GM21529 (cell line): Measurements from ENCODE around the gene MLLT6.

Source experiments
- ATAC-seq: cut with Tn5 transposase; IDR thresholded peaks from one replicate; pipeline ENCODE4 v1.9.1; 2021; ENCODE audit not compliant: unreplicated experiment

The MLLT6 gene

DNA sequence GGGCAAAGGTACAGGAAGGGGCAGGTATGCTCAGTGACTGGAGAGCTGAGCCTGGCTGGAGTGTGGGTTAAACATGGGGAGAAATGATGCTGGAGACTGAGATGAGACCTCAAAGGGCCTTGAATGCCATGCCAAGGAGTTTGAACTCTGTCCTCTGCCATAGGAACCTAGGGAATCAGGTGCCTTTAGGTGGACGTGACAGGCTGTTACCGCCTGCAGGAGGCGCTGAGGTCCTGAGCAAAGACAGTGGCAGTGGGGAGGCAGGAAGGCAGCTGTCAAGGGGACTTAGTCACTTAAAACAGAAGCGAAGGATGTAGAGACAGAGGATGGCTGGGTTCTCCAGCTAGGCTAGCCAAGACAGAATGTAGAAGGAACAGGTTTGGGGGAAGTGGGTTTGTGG lies 56.5 kb downstream of the MLLT6 start:
- ATAC-seq = no peak

DNA sequence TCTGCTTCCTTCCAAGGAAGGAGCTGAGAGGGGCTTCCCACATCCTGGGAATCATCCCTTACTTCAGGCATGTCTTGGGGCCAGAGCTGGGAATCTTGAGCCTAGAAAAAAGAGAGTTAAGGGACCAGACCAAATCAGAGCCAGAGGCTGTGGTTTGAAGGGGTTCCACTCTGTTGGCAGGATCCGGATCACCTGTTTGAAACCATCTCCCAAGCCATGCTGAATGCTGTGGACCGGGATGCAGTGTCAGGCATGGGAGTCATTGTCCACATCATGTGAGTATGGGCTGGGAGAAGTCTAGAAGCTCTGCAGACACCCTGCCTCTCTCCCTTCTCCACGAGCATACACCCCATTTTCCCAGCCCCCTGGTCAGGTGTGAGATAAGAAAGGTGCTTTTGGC lies 57.2 kb downstream of the MLLT6 start:
- no peak for ATAC-seq

DNA sequence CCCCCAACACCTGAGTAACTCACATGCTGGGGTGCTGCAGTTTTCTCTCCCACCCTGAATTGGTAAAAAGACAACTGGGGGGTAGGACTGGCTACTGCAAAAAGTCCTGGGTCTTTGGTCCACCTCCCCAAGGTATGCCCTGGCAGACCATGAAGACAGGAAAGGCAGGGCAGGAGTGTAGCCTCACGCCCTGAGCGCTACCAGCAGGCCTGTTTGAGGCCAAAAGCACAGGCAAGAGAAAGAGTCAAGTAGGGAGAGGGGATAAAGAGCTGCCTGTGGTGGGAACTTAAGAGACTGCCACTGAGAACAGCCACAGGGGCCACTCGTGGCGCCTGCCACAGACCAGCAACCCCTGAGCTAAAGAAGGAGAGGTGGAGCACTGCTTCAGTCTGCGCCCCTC lies 61.3 kb downstream of the MLLT6 start:
- no peak for ATAC-seq

DNA sequence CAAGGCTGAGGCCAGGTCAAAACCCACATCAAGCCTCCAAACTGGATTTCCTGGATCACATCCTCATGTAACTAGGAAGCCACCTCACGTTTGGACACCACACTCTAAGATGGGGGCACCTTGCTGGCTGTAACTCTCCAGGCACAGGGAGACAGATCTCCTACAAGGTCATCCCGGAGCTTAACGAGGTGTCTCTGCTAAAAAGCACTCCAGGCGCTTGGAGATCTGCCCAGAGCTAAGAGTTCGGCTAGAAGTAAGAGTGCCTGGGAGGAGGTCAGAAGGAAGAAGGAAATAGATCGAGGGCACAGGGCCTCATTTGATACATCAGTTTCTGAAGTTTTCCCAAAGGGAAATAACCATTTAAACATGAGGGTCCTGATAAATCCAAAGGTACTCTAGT lies 63.3 kb downstream of the MLLT6 start:
- no peak for ATAC-seq

DNA sequence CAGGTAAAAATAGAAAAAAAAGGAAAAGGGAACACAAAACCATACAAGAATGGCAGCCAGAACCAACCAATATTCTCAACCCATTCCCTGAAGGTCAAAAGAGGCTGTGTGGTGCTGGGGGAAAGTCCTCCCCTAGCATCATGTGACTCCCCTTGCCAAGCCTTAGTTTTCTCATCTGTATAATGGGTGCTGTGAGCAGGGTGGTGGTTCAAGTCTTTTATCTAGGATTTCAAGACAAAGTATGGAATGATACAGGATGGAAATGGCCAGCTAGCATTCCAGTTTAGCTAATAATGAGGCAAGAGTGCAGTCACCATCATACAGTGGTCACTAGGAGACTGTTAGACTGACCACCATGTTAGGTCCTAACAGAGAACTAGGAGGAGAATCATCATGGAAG lies 68.2 kb downstream of the MLLT6 start:
- ATAC-seq = no peak

DNA sequence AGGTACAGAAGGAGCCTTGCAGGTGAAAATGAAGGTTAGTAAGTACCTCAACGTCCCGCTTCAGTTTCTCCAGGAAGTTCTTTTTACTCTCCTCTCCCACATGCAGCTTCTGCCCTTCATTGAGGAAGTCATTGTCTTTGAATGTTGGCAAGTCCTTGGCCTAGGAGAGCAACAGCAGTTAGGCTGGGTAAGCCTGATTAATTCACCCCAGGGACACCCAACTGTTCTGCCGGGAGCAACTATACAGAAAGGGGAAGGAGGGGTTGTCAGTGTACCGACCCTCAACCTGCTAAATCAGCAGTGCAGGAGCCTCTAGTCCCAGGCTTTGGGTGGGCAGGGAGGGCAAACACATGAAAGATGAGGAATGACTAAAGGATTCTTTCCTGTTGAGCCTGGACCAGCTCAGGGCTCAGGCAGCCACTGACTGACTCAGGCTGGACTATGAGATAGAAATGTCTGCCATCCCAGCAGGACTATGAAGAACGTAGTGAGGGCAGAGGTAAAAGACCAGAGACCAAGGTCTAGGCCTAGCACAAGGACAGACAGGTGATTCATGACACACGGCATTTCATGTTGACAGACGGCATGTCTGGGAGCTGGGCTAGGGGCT lies 72.7 kb downstream of the MLLT6 start:
- ATAC-seq = no peak
